Measurements from ENCODE around the gene PDE4C.

DNA sequence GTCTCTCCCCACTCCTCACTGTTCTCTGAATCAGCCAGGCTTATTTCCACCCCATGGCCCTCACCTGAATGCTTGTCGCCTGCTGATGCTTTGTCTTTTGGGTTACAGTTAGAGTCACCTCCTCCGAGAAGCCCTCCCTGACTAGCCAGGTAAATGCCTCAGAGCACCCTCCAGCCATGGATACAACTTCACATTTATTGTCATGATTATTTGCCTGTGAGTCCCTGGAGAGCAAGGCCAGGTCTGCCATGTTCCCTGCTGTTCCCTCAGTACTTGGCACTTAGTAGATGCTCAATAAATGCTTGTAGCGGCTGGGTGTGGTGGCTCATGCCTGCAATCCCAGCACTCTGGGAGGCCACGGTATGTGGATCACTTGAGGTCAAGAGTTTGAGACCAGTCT lies 3.7 kb upstream of the PDE4C start:
- TF ChIP-seq, protein P1, sequence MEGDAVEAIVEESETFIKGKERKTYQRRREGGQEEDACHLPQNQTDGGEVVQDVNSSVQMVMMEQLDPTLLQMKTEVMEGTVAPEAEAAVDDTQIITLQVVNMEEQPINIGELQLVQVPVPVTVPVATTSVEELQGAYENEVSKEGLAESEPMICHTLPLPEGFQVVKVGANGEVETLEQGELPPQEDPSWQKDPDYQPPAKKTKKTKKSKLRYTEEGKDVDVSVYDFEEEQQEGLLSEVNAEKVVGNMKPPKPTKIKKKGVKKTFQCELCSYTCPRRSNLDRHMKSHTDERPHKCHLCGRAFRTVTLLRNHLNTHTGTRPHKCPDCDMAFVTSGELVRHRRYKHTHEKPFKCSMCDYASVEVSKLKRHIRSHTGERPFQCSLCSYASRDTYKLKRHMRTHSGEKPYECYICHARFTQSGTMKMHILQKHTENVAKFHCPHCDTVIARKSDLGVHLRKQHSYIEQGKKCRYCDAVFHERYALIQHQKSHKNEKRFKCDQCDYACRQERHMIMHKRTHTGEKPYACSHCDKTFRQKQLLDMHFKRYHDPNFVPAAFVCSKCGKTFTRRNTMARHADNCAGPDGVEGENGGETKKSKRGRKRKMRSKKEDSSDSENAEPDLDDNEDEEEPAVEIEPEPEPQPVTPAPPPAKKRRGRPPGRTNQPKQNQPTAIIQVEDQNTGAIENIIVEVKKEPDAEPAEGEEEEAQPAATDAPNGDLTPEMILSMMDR (conservative IDR thresholded peaks at IDR 0.05 in 1 of 2, IDR thresholded peaks at IDR 0.05 in 1 of 2; ENCODE audit: low read depth in 1 of 2, low read length in 2 of 2) = no peak
- no peak for TF ChIP-seq EZH2 (IDR thresholded peaks at IDR 0.05; ENCODE audit: low read length, missing control alignments)

Data from fibroblast of lung (primary cell).